CD4-positive, alpha-beta T cell treated with Interleukin-17A for 1 hour (primary cell): ENCODE measurements around the gene YARS1.

Experiments used
- DNase-seq: peaks from one replicate; pipeline ENCODE4 v3.0.0-alpha.2; 2020

YARS1 gene

GRCh38 chr1:32817159-32817814 lies at the start of gene YARS1, which contains the start of gene S100PBP:
Gene YARS1 (minus strand): TSS chr1:32817358. CDS start chr1:32817244, 114 bp downstream.
Gene S100PBP (plus strand): TSS chr1:32817653. CDS start chr1:32826100, 8,447 bp downstream.
- DNase-seq, result peak; percentile 99

GRCh38 chr1:32865639-32866405 lies 48.7 kb upstream of the YARS1 start:
- DNase-seq, result no peak

GRCh38 chr1:32864375-32865019 lies 47.3 kb upstream of the YARS1 start:
- no peak for DNase-seq

- DNase-seq, result no peak
Measured at GRCh38 chr1:32863881-32864245, 46.7 kb upstream of the YARS1 start.

GRCh38 chr1:32863218-32863880 lies 46.2 kb upstream of the YARS1 start:
- no peak for DNase-seq

GRCh38 chr1:32861904-32862695 lies 44.9 kb upstream of the YARS1 start:
- DNase-seq, result no peak

GRCh38 chr1:32860566-32860965 lies 43.4 kb upstream of the YARS1 start:
- DNase-seq, result no peak

- DNase-seq, result no peak
Measured at GRCh38 chr1:32859915-32860314, 42.8 kb upstream of the YARS1 start.

GRCh38 chr1:32858791-32859190 lies 41.6 kb upstream of the YARS1 start:
- no peak for DNase-seq

GRCh38 chr1:32858136-32858535 lies 41.0 kb upstream of the YARS1 start:
- DNase-seq, result no peak

- DNase-seq, result no peak
Measured at GRCh38 chr1:32855861-32856617, 38.9 kb upstream of the YARS1 start.

GRCh38 chr1:32848354-32849063 lies 31.4 kb upstream of the YARS1 start:
- DNase-seq, result no peak

GRCh38 chr1:32831878-32832277 lies 14.7 kb upstream of the YARS1 start:
- no peak for DNase-seq

GRCh38 chr1:32830092-32830852 lies 13.1 kb upstream of the YARS1 start:
- no peak for DNase-seq

- DNase-seq, result peak; percentile 5
Measured at GRCh38 chr1:32828341-32828740, 11.2 kb upstream of the YARS1 start.

GRCh38 chr1:32825181-32825580 lies 8.0 kb upstream of the YARS1 start:
- no peak for DNase-seq

GRCh38 chr1:32818804-32819541 lies 1.8 kb upstream of the YARS1 start:
- peak; percentile 50 for DNase-seq

GRCh38 chr1:32817815-32818786 lies 943 bp upstream of the YARS1 start:
- DNase-seq, result peak; percentile 26
